ENCODE results near the gene PRDX5.
"Not testable (repeated sequence)": the region's sequence is repeated elsewhere in the genome, so short reads cannot be mapped to it uniquely, and the experiment has no call there.

PRDX5 gene

DNA sequence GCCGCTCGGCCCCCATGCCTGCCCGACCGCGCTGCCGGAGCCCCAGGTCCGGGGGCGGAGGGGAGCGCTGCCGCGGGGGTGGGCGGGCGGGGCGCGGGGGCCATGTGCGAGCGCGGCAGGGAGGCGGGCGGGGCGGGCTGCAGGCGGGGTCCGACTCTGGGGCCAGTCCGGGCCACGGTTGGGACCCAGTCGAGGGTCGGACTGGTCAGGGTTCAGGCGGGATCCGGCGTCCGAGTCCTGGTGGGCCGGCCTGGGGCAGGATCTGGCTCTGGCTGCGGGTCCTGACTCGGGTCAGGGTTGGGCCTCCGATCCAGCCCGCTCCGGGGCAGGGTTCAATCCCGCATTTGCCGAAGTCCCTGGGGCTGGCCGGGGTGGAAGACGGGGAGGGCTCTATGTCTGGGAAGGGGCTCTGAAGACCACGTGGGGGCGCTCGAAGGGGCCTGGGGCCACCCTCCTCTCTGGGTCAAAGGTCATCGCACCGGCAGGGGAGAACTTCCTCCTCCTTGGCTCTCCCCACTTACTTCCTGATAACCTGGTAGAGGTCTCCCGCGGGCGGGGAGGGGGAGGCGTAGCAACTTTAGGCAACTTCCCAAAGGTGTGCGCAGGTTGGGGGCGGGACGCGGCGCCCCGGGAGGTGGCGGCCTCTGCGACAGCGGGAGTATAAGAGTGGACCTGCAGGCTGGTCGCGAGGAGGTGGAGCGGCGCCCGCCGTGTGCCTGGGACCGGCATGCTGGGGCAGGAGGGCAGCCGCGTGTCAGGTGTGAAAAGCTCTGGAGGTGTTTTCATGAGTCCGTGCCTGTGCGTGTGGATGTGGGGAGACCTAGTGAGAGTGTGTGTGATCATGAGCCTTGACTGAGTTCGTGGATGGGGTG is 12.0 kb upstream of the PRDX5 start:
- peak; percentile 77 for DNase-seq (ENCODE audit: low spot score)

GRCh38 chr11:64306563-64306875 is 11.4 kb upstream of the PRDX5 start:
- no peak for DNase-seq (ENCODE audit: low spot score)

- DNase-seq (ENCODE audit: low spot score), result no peak
These were observed 10.9 kb upstream of the PRDX5 start for GRCh38 chr11:64306876-64307622.

- not testable (repeated sequence) for DNase-seq (ENCODE audit: low spot score)
These were observed 10.1 kb upstream of the PRDX5 start for GRCh38 chr11:64307795-64308194.

DNA sequence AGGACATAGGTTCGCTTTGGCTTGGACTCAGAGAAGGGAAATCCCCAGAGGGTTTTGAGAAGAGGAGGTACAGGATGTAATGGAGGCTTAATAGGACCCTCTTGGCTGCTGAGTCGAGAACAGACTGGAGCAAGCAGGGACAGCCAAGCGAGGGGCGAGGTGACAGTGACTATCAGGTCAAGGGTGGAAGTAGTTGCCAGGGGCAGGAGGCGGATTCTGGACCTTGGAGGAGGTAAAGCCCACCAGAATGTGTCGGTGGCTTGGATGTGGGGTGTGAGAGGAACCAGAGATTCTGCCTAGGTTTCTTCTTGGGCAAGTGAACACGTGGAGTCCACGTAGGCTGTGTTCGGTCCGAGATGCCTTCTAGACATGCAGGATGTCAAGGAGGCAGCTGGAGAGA is 5.0 kb upstream of the PRDX5 start:
- DNase-seq (ENCODE audit: low spot score), result no peak

DNA sequence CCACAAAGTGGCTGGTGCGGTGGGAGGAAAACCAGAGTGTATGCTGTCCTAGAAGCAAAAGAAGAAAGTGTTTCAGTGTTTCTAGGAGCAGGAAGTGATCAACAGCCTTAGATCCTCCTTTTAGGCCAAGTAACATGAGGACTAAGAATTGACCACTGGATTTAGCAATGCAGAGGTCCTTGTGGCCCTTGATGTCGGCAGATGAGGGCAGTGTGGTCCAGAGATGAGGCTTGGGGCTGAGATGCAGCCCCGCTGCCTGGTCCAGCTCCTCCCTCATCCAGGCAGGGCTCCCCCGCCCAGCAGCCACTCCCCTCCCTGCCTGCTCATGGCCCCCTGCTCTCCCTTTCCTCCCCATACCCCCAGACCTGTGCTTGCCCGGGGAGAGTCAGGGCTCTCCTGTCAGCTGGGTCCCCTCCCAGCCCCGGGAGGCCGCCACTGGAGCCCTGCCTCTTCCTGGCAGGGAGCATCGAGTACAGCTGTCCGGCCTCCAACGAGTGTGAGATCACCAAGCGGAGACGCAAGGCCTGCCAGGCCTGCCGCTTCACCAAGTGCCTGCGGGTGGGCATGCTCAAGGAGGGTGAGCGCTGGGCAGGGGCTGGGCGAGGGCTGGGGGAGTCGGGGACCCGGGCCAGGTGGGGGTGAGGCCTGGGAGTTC is 4.3 kb upstream of the PRDX5 start:
- DNase-seq (ENCODE audit: low spot score), result peak; percentile 14

DNA sequence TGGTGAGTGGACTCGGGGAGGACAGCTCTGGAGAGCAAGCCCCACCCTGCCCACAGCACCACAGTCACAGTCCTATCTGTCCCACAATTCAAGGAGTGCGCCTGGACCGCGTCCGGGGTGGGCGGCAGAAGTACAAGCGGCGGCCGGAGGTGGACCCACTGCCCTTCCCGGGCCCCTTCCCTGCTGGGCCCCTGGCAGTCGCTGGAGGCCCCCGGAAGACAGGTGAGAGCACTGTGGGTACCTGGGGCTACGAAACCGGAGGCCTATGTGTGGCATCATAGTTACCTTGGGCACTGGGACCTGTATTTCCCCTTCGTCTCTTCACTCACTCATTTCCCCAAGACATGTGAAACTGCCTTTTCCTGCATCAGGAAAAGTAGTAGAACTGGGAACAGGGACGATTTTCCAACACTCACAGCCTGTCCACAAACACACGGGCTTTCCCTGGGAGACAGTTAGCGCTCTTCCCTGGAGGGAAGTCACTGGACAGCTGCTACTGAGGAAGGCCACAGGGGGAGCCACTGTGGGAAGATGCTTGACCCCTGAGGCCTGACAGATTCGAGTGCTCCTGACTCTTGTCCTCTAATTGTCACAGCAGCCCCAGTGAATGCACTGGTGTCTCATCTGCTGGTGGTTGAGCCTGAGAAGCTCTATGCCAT is 3.6 kb upstream of the PRDX5 start:
- DNase-seq (ENCODE audit: low spot score), result no peak

DNA sequence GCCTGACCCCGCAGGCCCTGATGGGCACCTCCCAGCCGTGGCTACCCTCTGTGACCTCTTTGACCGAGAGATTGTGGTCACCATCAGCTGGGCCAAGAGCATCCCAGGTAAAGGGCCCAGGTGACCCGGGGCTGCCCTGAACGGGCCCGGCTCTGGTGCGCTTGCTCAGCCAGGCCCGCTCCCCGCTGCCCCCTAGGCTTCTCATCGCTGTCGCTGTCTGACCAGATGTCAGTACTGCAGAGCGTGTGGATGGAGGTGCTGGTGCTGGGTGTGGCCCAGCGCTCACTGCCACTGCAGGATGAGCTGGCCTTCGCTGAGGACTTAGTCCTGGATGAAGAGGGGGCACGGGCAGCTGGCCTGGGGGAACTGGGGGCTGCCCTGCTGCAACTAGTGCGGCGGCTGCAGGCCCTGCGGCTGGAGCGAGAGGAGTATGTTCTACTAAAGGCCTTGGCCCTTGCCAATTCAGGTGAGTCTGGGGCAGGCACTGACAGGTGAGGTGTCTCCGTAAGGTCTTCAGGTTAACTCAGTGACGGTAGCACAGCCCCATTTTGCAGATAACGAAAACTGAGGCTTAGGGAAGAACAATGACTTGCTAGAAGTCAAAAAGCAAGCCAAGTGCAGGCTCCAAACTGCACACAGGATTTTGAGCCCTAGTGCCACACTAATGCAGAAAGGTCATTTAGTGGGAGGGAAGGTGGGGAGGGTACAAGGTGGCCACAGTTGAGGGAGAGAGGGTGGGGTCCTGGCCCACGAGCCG is 2.9 kb upstream of the PRDX5 start:
- DNase-seq (ENCODE audit: low spot score), result no peak

- DNase-seq (ENCODE audit: low spot score), result not testable (repeated sequence)
These were observed 2.0 kb upstream of the PRDX5 start for GRCh38 chr11:64315667-64316526.

GRCh38 chr11:64316672-64317324 is 1.1 kb upstream of the PRDX5 start:
- no peak for DNase-seq (ENCODE audit: low spot score)

GRCh38 chr11:64317325-64317960 is 478 bp upstream of the PRDX5 start, which contains the start of gene TRMT112:
TRMT112 (minus strand) TSS chr11:64317559; CDS start chr11:64317526, 33 bp downstream.
- peak; percentile 98 for DNase-seq (ENCODE audit: low spot score)

GRCh38 chr11:64318766-64319761 is 1.1 kb downstream of the PRDX5 start:
- DNase-seq (ENCODE audit: low spot score), result no peak

DNA sequence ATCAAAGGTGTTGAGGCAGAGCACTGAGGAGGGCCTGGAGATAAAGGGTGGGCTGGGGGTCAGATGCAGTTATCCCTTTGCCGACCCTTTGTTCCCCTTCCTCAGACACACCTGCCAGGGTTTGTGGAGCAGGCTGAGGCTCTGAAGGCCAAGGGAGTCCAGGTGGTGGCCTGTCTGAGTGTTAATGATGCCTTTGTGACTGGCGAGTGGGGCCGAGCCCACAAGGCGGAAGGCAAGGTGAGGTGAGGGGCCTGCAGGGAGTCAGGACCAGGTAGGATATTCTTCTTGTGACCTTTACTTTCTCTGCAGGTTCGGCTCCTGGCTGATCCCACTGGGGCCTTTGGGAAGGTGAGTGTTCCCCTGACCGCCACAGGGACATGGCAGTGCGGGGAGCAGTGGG is 2.6 kb downstream of the PRDX5 start:
- no peak for DNase-seq (ENCODE audit: low spot score)

GRCh38 chr11:64321026-64321425 is 3.1 kb downstream of the PRDX5 start:
- no peak for DNase-seq (ENCODE audit: low spot score)

DNA sequence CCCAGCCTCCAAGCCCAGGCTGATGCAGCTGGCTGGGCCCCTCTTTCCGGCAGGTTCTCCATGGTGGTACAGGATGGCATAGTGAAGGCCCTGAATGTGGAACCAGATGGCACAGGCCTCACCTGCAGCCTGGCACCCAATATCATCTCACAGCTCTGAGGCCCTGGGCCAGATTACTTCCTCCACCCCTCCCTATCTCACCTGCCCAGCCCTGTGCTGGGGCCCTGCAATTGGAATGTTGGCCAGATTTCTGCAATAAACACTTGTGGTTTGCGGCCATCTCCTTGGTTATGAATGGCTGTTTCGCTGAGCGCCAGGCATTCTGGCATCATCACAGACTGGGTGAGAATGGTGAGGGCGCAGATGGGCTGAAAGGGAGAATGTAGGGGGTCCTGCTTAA is 3.6 kb downstream of the PRDX5 start:
- no peak for DNase-seq (ENCODE audit: low spot score)

GRCh38 chr11:64322925-64323260 is 5.0 kb downstream of the PRDX5 start:
- DNase-seq (ENCODE audit: low spot score), result no peak

- no peak for DNase-seq (ENCODE audit: low spot score)
These were observed 5.5 kb downstream of the PRDX5 start for GRCh38 chr11:64323373-64323772.

DNA sequence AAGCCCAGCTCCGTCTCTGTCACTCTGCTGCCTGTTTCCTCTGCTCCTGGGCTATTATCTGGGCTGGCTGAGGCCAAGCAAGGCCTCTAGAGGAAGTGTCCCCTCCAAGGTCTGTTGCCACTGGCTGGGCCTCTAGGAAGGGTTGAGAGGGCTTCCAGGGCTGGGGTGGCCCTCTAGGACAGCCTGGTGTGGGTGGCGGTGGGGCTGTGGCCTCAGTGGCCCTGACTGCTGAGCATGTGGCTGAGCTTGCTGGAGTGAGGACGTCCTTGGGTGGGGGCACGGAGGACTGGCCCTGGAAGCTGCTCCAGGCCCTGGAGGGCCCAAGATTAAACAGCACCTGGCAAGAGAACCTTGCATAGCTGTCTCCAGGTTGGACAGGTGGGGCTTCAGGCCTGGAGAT is 6.1 kb downstream of the PRDX5 start:
- DNase-seq (ENCODE audit: low spot score), result not testable (repeated sequence)
